HG03460 (cell line): ENCODE measurements around the gene FAM83F.
"Not testable (repeated sequence)": the region's sequence is repeated elsewhere in the genome, so short reads cannot be mapped to it uniquely, and the experiment has no call there.

ENCODE experiments used
- ATAC-seq: cut with Tn5 transposase; IDR thresholded peaks from one replicate; pipeline ENCODE4 v1.9.1; 2021; ENCODE audit not compliant: unreplicated experiment

The FAM83F gene

GRCh38 chr22:39994566-39995392 lies at the start of gene FAM83F:
Gene FAM83F (plus strand): TSS chr22:39994954. CDS start chr22:39995043, 89 bp downstream.
- no peak for ATAC-seq

DNA sequence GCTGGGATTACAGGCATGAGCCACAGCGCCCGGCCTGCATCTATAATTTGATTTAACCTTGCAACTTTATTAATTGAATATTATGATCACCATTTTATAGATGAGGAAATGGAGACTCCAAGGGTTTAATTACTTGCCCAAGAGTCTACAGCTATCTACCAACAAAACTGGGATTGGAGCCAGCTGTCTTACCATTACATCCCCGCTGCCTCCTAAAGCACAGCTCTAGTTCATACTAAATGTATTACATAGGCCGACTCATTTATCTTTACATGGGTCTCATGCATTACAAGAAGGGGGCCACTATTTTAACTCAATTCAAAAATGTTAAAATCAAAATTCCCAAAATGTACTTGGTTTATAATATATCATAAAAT lies 48.6 kb upstream of the FAM83F start:
- no peak for ATAC-seq

DNA sequence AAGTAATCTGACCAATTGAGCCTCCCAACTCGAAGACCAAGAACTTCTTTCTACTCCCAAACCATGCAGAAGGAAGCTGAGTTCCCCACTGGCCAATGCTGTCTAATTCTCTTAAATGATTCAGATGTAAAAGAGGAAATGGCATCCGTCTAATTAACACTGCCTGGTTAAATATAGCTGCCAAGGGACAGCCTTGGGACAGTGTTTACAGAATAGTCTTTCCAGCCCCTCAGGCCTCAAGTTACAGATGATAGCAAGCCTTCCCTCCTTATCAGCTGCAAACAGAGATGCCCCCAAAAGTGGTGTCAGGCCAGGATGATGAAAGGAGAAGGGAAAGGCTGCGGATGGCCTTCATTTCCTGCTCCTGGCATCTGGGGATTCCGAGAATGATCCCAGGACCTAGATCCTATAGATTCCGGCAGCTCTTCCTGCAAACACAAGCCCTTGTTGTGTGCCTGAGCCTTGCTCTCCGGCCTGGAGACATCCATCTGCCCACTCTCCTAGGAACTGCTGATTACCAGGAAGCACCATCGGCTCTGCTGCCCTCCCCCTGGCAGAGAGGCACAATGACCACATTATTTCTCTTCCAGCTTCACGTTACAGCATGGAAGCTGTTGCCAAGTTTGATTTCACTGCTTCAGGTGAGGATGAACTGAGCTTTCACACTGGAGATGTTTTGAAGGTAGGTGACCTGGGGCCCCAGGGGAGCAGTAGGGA lies 48.1 kb upstream of the FAM83F start:
- ATAC-seq = no peak

- no peak for ATAC-seq
Measured at GRCh38 chr22:39947220-39948216, 47.2 kb upstream of the FAM83F start.

GRCh38 chr22:39949964-39950737 lies 44.6 kb upstream of the FAM83F start:
- ATAC-seq = no peak

GRCh38 chr22:39951603-39952293 lies 43.0 kb upstream of the FAM83F start:
- not testable (repeated sequence) for ATAC-seq

- no peak for ATAC-seq
Measured at GRCh38 chr22:39952347-39952746, 42.4 kb upstream of the FAM83F start.

- no peak for ATAC-seq
Measured at GRCh38 chr22:39953101-39953500, 41.7 kb upstream of the FAM83F start.

DNA sequence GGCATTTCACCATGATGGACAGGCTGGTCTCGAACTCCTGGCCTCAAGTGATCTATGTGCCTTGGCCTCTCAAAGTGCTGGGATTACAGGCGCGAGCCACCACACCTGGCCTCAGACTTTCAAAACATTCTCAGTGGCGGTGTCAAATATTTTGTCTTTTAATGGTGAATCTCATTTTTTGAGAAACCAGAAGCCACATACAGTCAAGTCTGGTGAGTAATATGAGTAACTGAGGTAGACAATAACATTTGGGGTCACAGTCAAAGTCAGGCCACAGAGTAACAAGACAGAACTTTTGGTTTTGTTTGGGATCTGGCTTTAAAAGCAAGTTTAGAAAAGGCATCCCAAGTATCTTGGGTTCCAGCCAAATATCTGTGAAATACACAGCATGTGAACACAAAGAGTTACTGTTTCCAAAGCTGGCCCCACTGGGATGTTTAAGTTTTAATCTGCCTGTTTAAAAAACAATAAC lies 40.1 kb upstream of the FAM83F start:
- no peak for ATAC-seq

DNA sequence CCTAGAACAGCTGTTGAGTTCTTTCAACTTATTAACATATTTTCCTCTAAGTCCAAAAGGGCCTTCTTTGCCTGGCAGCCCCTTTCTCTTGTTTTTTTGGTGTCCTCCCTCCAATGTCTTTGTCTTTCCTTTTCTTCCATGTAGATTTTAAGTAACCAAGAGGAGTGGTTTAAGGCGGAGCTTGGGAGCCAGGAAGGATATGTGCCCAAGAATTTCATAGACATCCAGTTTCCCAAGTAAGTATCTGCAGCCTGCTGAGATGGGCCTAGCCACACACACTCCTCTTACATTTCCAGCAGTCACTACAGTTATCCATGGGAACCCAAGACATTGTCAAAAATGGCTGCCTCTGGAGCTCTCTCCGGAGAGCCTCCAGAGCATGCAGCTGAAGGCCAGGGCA lies 39.1 kb upstream of the FAM83F start:
- no peak for ATAC-seq

- ATAC-seq = no peak
Measured at GRCh38 chr22:39956932-39957664, 37.7 kb upstream of the FAM83F start.

DNA sequence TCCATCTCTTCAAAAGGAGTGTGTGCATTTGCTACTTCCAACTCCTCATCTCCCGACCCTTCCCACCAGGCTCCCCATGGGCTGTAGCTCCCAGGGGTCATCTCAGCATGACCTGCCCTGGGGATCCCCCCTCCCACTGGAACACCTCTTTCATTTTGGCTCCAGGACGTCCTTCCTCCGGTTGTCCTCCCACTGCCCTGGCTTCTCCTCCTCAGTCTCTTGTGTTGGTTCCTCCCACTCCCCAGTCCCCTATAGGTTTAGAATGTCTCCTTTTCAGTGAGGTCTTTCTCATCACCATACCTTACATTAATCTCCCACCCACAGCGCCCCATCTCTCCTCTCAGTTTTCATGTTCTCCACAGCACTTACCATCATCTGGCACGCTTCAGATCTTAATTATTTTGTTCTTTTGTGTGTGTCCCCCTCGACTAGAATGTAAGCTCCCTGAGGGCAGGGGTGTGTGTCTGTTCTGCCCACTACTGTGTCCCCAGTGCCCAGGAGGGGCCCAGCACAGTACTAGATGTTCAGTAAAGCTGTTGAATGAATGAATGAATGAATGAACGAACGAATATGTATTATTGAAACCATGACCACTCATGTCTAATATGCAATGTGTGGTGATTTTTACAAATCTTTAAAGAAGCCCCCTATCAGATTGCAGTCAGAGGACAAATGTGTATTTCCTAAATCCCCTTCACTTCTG lies 36.6 kb upstream of the FAM83F start:
- ATAC-seq = no peak

DNA sequence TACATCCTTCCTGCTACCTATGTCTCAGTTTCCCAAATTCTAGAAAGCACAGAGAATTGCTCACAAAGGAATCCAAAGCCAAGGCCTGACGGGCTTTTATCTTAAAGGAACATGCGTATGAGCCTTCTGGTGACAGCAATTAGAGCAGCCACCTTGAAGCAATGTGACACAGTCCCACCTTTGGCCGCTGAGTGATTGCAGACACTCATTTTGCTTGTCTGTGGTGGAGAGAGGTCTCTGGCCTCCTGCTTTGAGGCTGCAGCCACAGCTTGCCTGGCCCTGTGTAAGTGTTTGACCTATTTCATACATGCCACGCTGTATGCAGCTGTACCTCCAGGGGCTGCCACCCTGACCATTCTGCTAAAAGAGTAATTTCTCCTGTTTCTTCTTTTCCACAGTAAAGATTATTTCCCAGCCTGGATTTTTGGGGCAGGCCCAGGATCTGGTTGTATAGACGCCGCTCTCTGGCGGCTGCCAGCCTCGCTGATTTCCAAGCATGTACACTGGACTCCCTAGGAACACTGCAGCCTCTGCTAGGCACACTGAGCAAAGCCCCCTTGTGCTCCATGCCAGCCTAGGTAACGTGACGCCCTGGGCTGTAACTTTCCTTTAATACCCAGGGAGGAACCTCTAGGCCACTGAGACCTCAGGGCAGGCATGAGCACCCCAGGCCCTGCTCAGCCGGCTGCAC lies 35.7 kb upstream of the FAM83F start:
- ATAC-seq = no peak

DNA sequence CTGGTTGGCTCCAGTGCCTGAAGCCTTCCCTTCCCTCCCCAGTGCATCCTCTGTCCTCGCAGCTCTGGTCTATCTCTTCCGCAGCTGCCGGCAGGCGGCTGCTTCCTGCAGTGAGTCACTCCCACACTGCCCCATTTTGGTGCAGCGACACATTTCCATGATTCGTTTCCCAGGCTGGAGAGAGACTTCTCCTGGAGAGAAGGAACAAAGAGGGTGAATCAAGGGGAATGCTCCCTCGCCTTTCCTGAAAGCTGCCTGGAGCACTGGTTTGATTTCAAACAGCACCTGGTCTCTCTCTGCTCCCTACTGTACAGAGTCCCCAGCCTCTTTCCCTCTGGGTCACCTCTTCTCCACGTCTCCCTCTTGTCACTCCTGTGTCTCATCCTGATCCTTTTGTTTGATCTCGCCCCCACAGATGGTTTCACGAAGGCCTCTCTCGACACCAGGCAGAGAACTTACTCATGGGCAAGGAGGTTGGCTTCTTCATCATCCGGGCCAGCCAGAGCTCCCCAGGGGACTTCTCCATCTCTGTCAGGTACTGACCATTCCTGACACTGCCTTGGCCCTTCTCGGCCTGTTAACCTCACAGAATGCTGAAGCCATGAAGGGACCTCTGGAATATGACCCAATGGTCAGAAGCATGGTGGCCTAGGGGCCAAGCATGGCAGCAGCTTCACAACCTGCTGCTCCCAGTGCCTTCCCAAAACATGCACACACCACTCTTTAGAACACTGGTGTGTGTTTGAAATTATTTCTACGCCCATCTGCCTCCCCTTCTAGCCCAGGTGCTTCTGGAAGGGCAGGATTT lies 34.9 kb upstream of the FAM83F start, which contains the start of gene TMA7B:
TSS of gene TMA7B (plus strand) at position 758 of the 808 bp plus-strand sequence. CDS start 3,978 bp downstream, outside the sequence.
- ATAC-seq = no peak

DNA sequence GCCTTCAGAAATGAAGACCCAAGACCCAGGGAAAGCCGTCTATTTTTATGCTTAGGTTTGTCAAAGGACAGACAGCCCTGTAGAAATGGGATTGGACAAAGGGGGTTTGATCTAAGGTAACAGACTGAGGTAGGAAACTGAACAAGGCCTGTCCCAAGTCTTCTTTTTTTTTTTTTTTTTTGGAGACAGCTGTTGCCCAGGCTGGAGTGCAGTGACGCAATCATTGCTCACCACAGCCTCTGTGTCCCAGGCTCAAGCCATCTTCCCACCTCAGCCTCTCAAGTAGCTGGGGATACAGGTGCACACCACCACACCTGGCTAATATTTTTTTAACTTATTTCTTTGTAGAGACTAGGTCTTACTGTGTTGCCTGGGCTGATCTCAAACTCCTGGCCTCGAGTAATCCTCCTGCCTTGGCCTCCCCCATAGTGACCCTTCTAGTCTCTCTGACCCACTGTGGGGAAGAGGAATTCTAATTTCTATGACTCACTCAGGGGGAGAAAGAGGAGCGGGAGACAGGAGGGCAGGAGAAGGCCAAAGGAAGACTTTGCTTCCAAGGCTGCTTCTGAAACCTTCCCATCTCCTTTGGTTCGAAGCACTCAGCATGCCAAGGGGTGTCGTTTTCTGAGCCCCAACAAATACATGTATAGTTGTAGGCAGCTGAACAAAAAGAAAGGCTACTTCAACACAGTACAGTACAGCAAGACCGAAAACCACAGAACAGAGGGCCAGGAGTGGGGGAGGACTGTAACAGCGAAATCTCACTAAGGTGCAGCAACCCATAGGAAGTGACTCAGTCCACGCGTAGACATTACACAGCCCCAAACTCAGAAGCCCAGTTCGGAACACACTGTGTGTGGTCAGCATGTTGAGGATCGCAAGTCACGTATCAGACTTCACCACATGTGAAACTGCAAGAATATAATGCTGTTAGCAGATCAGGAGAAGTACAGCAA lies 33.7 kb upstream of the FAM83F start:
- ATAC-seq = peak; percentile 80

DNA sequence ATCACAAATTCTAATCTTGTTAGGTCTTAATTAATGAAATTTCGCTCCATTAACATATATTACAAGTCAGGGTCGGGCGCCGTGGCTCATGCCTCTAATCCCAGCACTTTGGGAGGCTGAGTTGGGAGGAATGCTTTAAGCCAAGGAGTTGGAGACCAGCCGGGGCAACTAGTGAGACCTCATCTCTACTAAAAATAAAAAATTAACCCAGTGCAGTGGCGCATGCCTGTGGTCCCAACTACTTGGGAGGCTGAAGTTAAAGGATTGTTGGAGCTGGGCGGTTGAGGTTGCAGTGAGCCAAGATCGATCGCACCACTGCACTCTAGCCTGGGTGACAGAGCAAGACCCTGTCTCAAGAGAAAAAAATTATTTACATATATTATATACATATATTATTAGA lies 32.7 kb upstream of the FAM83F start:
- no peak for ATAC-seq
